HG03103 (cell line): ENCODE measurements around the gene ADAM23.

ENCODE experiments used
- ATAC-seq: cut with Tn5 transposase; IDR thresholded peaks from one replicate; pipeline ENCODE4 v1.9.1; 2021; ENCODE audit warnings: low read depth; ENCODE audit not compliant: unreplicated experiment

ADAM23 gene

DNA sequence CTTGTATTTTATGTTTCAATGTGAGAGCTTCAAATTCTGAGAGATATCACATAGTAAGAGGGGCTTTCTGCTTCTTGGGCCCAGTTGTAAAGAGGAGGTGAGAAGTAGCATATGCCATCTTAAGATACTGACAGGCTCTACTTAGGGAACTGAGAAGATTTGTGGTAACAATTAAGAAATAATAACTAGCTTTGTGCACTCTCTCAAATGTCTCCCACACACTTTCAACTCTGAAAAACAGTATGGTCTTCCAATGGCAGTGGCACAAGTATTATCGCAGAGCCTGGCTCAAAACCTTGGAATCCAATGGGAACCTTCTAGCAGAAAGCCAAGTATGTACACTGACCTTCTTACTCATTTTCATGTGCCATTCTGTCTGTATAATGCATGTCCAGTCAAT, 118.6 kb downstream of the ADAM23 start:
- no peak for ATAC-seq

DNA sequence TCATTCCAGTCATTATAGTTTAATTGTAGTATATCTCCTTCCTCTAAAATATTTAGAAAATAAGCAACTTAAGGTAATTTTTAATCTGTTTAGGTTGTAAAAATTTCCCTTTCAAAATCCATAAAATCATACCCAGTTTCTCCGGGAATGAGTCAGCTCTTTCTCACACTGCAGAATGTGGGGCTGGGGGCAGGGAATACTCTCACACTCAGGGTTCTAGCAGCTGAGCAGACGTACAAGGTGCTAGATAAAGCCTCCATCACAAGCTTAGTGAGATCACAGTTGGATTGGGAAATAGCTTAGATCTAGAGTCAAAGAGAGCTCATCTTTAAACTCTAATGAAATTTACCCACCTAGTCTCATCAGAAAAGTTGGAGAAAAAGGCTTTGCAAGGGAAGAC, 119.0 kb downstream of the ADAM23 start:
- ATAC-seq: no peak

DNA sequence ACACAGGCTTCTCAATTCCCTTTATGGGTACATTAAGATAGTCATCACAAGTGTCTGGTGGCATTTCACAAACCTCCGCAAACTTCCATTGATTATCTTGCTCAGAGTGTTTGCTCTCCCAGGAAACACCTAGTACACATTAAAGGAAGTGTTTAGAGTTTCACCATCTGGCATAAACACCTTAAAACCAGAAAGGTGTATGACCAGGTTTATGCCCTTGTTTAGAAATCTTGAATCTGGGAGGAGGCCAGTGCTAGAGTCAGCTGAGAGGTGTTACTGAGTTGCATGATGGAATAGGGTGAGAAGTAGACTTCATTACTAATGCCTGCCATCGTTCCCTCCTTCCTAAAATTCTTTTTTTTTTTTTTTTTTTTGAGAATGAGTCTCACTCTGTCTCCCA, 120.0 kb downstream of the ADAM23 start:
- ATAC-seq: no peak

DNA sequence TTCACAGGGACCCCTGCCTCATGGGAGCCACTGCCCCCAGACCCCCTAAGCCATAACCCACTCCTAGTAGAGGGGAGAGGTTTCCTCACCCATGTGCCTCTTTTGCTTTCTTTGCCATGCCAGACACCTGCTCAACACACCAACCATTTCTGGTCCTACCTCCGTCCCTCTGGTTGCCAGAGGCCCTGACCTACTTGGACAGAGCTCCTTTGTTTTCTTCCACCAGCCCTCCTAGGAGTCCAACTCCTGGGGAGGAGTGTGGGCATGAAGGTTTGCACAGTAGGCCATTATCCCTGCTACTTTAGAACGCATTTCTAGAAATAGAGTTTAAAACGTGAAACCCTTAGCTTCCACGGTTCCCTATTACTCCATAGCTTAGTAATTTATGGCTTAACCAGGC, 122.3 kb downstream of the ADAM23 start:
- no peak for ATAC-seq

DNA sequence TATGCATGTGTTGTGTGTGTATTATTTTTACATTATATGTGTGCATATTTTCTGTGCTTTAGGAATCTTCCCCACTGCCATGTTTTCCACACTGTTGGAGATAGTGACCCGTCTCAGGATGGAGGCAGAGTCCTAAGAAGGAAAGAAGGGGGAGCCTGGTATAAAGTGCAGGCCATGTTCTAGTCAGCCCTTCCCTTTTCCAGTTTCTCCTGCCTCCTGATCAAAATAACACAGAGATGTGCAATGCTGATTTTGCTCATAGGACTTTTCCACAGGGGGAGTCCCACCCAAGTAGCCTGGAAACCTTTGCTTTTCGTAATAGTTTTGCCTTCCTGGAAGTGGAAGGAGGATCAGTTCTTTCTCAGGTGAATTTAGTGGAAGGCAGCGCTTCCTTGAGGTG, 126.1 kb downstream of the ADAM23 start:
- no peak for ATAC-seq

DNA sequence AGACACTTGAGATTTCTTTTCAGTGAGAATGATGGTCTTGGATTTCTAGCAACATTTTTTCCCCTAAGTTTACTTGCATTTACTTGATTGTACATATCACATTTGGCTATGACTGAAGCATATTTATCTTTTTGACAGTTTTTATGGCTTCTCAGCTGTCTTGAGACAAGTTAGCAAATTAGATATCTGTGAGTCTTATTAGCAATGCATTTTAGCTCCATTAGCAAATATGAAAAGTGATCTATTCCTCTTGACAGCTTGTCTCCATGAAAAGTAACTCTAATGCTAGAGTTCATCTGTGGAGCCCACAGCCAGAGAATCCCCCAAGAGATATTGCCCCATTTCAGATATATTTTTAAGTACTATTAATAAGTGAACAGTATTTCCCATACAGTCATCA, 126.9 kb downstream of the ADAM23 start:
- no peak for ATAC-seq

DNA sequence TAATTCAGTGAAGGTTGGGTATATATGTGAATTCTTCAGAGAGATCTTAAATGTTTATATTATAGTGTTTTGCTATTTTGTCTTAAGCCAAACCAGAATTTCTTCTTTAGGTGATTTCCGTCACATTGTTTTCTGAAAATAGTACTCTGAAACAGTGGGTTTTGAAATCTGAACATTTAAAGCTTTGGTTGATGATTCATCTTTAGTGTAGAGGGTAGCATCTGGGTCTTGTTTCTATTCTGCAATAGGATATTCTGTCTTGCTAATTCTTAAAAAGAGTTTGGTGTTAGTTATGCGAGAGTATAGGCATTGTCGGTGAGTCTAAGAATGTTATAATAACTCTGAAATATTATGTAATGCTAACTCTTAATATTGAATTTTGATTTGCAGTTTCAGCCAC, 129.4 kb downstream of the ADAM23 start:
- ATAC-seq: no peak

DNA sequence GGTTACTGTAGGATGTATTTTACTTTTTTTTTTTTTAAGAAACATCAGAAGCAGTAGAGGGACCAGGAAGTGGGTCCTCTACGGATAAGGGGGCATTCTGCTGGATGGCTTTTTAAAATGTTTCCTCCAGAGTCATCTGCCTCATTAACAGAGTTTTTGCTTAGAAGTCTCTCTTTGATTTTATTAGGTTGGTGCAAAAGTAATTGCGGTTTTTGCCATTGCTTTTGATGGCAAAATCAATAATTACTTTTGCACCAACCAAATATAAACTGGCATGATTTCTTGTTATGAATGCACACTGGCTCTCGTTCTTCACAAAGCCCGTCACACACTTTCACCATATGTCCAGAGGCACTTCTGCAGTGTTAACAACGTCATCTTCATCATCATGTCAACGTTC, 130.5 kb downstream of the ADAM23 start:
- no peak for ATAC-seq

DNA sequence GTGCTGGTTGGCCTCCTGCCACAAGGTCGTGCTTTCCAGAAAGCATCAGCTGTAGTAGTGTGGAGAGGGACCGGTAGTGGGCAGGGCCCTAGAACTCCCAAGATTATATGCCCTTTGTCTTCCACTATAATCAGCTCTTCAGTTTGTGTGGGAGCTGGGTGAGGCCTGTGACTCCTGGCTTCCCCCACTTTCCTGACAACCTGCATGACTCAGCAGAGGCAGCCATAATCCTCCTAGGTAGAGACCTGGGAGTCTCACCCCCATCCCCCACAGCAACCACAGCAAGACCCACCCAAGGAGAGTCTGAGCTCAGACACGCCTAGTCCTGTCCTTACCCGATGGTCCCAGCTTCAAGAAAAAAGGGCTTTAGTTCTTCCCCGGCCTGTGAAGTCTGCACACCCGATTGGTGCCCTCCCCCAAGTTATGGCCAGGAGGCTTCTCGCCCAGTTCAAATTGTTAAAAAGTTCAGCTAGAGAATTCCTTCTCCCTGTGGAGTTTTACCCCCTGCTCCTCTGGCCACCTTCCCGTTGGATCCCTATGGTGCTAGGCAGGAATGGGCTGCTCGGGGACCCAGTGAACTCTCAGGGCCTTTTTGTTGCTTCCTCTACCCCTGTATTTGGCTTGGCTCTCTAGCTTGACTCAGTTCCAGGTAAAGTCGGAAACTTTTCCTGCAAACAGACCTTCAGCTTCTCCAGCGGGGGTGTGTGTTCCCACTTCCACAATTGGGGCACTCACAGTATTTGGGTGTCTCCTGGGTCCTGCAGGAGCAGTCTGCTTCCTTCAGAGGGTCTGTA, 141.2 kb downstream of the ADAM23 start:
- ATAC-seq: no peak

DNA sequence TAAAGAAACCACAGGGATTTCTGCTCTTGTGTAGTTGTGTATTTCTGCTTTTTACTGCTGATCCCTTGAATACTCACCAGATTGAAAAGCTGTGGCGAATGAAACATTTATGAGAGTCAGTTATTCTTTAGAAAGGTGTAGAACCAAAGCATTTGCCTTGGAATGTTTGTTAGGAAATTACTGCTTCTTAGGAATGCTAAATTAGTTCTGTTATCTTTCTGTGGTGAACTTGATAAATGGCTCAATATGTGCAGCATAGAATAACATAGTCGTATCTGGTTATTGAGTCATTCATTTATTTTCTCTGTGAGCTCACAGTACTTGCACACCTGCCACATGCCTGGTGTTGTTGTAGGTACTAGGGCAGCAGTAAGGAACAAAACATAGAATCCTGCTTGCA, 142.0 kb downstream of the ADAM23 start:
- ATAC-seq: no peak

DNA sequence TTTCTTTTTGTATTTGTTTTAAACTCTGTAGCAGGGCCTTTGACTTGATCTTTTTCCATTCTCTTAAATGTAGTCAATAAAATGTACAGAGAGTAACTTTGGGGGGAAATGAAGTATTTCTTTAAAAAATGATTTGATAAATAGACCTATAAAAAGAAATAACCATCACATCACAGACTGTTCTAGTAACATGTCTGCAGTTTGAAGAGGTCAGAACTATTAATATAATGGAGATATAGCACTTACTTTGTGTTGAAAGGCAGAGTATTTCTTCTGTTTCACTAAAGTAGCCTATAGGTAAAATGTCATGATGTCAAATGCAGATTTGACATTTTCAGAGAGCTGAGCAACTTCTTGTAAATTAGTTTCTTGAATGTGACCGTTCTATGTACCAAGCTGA, 143.3 kb downstream of the ADAM23 start:
- no peak for ATAC-seq

DNA sequence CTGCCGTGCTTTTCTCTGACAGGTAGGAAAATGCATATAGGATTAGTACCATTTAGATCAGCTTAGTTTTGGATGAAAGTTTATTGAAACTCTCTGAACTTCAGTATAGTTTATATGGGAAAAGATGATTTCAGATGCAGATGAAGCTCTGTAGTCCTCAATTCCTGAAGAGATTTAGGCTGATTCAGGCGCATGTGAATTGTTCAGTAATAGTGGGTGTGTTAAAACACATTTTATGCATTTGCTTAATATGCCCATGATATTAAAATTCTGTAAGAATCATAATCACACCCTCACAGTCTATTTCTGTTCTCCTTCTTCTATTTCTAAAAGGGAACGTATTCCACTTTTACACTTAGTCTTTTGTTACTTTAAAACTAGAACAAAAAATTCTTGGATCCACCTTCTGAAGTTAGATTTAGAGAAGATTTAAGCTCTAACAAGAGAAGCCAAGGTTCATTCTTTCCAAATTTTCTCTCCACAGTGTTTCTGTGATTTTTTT, 154.4 kb downstream of the ADAM23 start:
- no peak for ATAC-seq

DNA sequence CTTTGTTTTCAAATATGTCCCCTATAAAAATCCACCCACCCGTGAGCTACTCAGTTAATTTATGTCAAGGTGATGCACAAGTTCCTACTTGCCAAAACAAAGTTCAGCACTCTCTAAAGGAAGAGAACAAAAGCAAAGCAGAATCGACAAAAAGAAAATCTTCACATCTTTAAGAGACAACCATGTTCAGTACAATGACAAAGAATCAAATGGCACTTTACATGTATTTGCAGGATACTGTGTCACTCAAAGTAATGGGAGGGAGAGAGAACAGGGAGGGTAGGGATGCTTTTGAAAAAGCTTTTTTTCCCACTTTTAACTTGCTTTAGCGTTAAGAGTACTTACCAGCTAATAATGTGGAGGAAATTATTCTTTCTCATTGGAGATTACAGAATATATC, 159.9 kb downstream of the ADAM23 start:
- no peak for ATAC-seq

DNA sequence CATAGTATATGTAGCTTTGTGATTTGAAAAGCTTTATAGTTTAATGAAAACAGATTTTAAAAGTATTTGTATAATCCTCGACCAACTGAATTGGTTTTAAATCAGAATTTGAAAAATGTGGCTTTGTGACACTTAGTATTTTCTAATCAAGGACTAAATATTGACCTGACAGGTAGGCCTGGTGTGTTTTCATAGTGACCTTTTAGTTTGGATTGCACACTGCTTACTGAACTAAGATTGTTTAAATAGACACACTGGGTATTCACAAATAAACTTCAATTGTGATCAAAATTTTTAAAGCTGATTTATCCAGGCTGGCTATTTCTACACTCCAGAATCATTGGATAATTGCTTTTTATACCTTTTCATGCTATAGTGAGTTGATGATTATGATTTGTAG, 167.1 kb downstream of the ADAM23 start:
- ATAC-seq: no peak

DNA sequence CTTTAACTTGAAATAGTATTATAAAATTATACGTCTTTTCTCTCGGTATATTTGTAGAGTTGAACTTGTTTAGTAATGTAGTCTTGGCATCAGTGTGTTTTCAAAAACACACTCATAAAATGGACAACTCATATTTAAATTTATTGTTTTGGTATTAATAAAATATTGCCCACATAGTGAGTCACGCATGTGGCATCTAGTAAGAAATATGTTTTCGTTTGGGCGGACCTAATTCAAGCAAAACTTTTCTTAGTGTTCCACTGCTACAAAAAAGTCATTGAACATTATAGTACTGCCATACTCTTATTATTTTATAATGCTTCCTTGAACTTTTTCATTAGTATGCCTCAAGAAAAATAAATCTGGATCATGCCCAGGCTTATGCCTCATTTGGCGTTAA, 167.9 kb downstream of the ADAM23 start:
- no peak for ATAC-seq

DNA sequence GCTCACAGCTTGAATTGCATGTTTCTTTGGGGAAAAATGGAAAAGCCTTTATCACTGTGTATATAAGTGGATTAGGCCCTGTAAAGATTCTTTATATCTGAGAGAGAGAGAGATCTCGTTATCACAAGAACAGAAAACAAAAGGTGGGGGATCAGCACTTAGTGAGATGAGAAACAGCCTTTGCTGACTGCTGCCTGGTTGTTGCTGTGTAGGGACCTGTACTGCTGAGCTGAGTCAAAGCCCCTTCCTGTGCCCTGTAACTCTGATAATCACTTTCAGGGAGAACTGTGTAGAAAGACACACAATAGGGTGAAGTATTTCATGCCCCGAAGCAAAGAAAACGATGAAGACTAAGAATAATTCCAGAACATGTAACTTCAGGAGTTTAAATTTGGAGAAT, 168.4 kb downstream of the ADAM23 start:
- ATAC-seq: no peak

DNA sequence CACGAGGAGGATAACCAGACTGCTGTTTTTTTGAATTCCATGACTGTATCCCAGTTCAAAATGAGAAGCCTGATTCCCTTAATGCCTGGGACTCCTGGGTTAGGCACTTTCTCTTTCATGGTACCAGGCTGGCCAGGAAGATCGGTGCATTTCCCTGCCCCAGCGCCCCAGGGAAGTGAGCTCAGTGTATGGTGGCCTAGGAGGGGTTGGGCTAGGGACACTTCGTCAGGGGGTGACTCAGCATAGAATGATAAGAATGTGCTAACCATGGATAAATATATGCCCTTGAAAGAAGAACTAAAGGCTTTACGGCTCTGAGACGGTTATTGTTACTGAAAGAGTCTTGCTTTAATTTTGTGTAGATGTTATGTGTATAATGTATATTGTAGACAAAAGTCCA, 171.5 kb downstream of the ADAM23 start:
- no peak for ATAC-seq

DNA sequence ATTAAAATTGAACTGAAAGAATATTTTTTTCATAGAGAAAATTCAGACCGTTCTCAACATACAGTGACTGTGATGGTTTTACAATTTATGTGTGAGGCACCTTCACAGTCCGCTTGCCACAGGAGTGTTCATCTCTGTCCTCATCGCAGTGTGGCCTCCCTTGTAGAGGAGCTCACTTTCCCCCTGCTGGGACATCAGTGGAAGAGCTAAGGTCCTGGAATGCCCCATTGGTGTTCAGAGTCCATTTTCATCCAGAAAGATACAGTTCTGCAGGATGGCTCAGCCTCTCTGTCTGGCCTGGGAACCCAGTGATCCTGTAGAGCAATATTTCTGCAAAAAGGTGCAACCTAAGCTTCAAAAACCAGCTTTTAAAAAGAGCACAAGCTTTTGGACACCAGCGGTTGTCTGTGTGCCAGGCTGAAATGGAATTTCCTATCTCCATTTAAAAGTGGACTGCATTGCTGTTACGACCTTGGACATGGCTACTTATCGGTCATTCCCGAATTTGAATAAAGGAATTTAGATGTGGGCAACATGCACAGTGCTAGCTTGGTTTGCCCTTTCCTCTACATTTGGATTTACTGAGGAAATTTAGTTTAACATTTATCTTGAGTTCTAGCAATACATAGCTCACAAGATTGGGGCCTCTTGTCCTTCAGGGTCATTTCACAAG, 172.2 kb downstream of the ADAM23 start:
- ATAC-seq: no peak

DNA sequence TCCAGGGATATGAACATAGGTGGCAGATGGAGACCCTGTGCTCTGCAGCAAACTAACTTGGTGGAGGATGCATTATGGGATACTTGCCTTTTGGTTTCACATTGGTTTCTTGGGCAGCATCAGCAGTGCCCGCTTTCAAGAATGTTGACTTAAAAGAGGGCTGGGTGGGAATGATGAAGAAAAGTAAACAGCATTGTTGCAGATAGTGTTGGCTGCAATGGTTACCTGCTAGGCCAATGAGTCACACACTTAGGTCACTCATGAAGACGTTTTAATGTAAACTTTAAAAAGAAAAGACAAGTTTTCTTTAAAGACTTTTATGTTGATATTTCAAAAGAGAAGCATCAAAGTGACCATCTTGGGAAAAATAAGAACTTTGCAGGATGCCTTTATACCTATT, 172.8 kb downstream of the ADAM23 start:
- no peak for ATAC-seq

DNA sequence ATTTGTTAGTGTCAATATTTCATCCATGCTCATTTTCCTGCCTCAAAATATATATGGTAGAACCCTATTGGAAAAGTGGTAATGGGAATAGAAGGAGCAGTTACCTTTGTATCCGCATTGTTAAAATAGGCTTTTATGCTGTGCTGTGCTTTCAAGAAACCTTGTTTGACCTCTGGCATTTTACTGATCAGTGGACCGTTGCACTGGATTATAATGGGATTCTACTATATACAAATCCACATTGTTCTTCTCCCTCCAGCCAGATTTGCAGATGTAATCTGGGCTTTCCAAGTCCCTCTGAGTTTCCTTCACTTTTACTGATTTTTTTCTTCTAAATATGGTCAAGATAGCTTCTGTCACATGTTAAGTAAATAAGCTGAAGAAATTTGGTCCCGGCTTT, 175.7 kb downstream of the ADAM23 start:
- ATAC-seq: no peak

DNA sequence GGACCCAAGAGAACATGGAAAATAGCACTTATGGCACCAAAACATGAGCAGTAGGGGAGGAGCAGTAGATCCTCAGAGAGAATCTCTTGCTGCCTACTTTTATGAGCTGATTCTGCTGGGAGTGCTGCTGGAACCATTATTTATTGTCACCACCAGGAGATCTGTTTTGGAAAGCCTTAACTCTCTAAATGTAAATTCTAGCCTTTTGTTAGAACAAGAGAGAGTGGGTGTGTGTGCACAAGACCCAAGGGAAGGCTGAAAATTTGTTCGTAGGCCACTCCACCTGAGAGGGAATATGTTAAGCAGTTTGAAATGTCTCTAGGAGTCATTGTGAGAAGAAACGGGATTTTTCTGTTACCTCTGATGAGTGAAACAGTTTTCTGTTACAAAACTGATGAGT, 182.8 kb downstream of the ADAM23 start:
- ATAC-seq: no peak

DNA sequence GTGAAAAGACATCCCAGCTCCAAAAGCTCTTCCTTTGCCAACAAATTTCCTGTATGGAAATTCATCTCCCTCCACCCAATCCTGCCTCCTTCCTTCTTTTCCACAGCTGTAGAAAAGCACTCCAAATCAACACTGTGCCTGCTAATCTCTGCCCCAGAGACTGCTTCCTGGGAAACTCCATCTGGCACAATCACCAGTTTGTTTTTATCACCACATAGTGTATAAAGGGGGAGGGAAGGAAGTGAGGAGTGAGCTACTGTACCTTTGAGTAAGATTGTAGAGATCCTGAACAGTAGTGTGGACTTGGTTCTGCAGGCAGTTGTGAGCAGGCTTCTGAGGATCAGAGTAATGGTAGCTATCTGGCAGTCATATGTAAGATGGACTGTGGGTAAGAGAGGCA, 184.3 kb downstream of the ADAM23 start:
- no peak for ATAC-seq
